T-cell (primary cell): ENCODE data around the gene COX6A1. TPM values are rescaled to one million over a fixed set of nuclear protein-coding genes. Genes with fewer than 3 reads are reported as not detected.

Source experiments
- ATAC-seq, 4 experiments: fragments of 200-7000 bp in 3 of 4; fragments of 150-1000 bp in 1 of 4; cut with Tn5 transposase; replicated peaks in 1 of 4; 1 replicate in 3 of 4; 2 replicates in 1 of 4; pipeline ENCODE4 v1.10.0; 2021; ENCODE audit warnings: moderate library complexity in 3 of 4, mild to moderate bottlenecking in 2 of 4, moderate number of reproducible peaks in 1 of 4
- CTCF ChIA-PET, 2 donors: fragments of 300-600 bp; sonication (Branson Sonifier 250); formaldehyde crosslinking; loops; one replicate each; lab custom pipeline; 2022; ENCODE audit warnings: antibody characterized with exemption in 2 of 2; lab: Charles Lee
- POLR2A ChIA-PET, 2 donors: fragments of 300-600 bp; sonication (Branson Sonifier 250); formaldehyde crosslinking; loops; one replicate each; lab custom pipeline; 2022; ENCODE audit warnings: antibody characterized with exemption in 2 of 2; lab: Charles Lee
- DNase-seq, 35 experiments: peaks; one replicate each; pipeline versions ENCODE4 v3.0.0 to v3.0.0-alpha.2; 2013 to 2023
- H3K27ac ChIP-seq: one replicate; pipeline ENCODE4 v1.5.1; 2013; ENCODE audit warnings: low read length
- H3K27me3 ChIP-seq, 2 experiments: replicated peaks in 1 of 2; 1 replicate in 1 of 2; 2 replicates in 1 of 2; pipeline versions ENCODE4 v1.6.1 to v1.7.0; 2013; ENCODE audit warnings: low read length in 1 of 2, mixed read lengths in 1 of 2; ENCODE audit not compliant: control insufficient read depth in 2 of 2, insufficient read depth in 2 of 2; ENCODE audit errors: extremely low read depth in 1 of 2
- H3K36me3 ChIP-seq, 2 donors: 1 replicate in 1 of 2; 2 replicates in 1 of 2; pipeline versions ENCODE4 v1.6.1 to v1.7.0; 2013; ENCODE audit warnings: low read length in 1 of 2; ENCODE audit not compliant: control insufficient read depth in 2 of 2, insufficient read depth in 1 of 2; ENCODE audit errors: extremely low read depth in 1 of 2
- H3K4me1 ChIP-seq, 2 experiments: 1 replicate in 1 of 2; 2 replicates in 1 of 2; pipeline versions ENCODE4 v1.6.1 to v1.7.0; 2013; ENCODE audit warnings: low read length in 2 of 2, mixed read lengths in 1 of 2; ENCODE audit not compliant: insufficient read depth in 2 of 2, control insufficient read depth in 1 of 2; ENCODE audit errors: extremely low read depth in 1 of 2
- H3K4me3 ChIP-seq, 2 donors: 1 replicate in 1 of 2; 2 replicates in 1 of 2; pipeline versions ENCODE4 v1.5.1 to v1.7.0; 2013; ENCODE audit warnings: mild to moderate bottlenecking in 2 of 2, low read length in 1 of 2, moderate library complexity in 1 of 2; ENCODE audit not compliant: control insufficient read depth in 1 of 2; ENCODE audit errors: extremely low read depth in 1 of 2
- H3K9me3 ChIP-seq: 2 replicates; pipeline ENCODE4 v1.7.0; 2013
- H3K27ac Mint-ChIP-seq, 2 donors: one replicate each; pipeline ENCODE4 v1.8.0; 2020 to 2021; ENCODE audit warnings: mild to moderate bottlenecking in 2 of 2, mixed read lengths in 2 of 2
- H3K27me3 Mint-ChIP-seq, 2 donors: one replicate each; pipeline ENCODE4 v1.8.0; 2021 to 2022; ENCODE audit warnings: mixed read lengths in 2 of 2
- H3K36me3 Mint-ChIP-seq: one replicate; pipeline ENCODE4 v1.8.0; 2021; ENCODE audit warnings: mixed read lengths
- H3K4me1 Mint-ChIP-seq, 3 donors: one replicate each; pipeline ENCODE4 v1.8.0; 2020 to 2022; ENCODE audit warnings: mixed read lengths in 3 of 3, mild to moderate bottlenecking in 1 of 3
- H3K4me3 Mint-ChIP-seq, 3 donors: one replicate each; pipeline ENCODE4 v1.8.0; 2020 to 2022; ENCODE audit warnings: mild to moderate bottlenecking in 3 of 3, mixed read lengths in 3 of 3, moderate library complexity in 3 of 3
- H3K9me3 Mint-ChIP-seq, 3 donors: one replicate each; pipeline ENCODE4 v1.8.0; 2020 to 2022; ENCODE audit warnings: mixed read lengths in 3 of 3
- WGBS: methylation state at CpG from one replicate; pipeline ENCODE4 v1.1.5; 2013; ENCODE audit warnings: missing lambda C conversion rate; ENCODE audit not compliant: insufficient coverage; 5-methylcytosine and 5-hydroxymethylcytosine counted together
- total RNA-seq, 35 experiments: library from RNA in 6 of 35; stranded (reverse) in 6 of 35; fragments of 120-200 nt in 1 of 35; gene quantifications; one replicate each; pipeline versions ENCODE4 v1.2.1 to v1.2.4 and lab custom pipeline; 2013 to 2026

Gene COX6A1
- total RNA-seq, 5 donors from 2014 or later (not counting 1 experiment from before 2014, with no cell fraction given): 128 to 171 (median 163) TPM

- WGBS: 85% methylated on average over 3 of the region's 6 CpGs
- H3K9me3 Mint-ChIP-seq: no peaks in the 10 kb centered on the region
- CTCF ChIA-PET: interaction anchor here in 1 of 2 donors (0.6 to 1.0 kb wide), 3 partner anchors 27 to 582 kb away, joined by 3 read pairs; no protein-coding TSS in a partner anchor
Observed at GRCh38 chr12:120473807-120474615, 36.1 kb downstream of the COX6A1 start.

GRCh38 chr12:120474616-120474960 is 36.7 kb downstream of the COX6A1 start:
- H3K4me1 Mint-ChIP-seq: peaks cover 10 to 26% (median 24%) of the 10 kb centered on the region in 3 donors
- H3K27ac Mint-ChIP-seq: no peak overlapping the region
- WGBS: no CpG with 5 or more reads among the region's 2 CpGs
- Histone ChIP-seq H3K4me3 (no peak overlapping the region), H3K4me1 (peaks cover 6 to 22% of the 10 kb centered on the region in 2 experiments), H3K27ac (no peak overlapping the region), H3K9me3 (no peaks in the 10 kb centered on the region), H3K27me3 (no peaks in the 10 kb centered on the region), H3K36me3 (no peaks in the 10 kb centered on the region)
- ChIA-PET POLR2A (no interaction called here), CTCF (interaction anchor here in 1 of 2 donors (0.7 to 1.0 kb wide), 2 partner anchors 26 to 33 kb away, joined by 3 read pairs; no protein-coding TSS in a partner anchor)
- no peaks in the 10 kb centered on the region for H3K27me3 Mint-ChIP-seq
- H3K4me3 Mint-ChIP-seq: no peak overlapping the region
- no peak for DNase-seq
- H3K9me3 Mint-ChIP-seq: no peaks in the 10 kb centered on the region
- no peaks in the 10 kb centered on the region for H3K36me3 Mint-ChIP-seq
- no peak for ATAC-seq

More at GRCh38 chr12:120473807-120474615, 36.1 kb downstream of the COX6A1 start:
- H3K36me3 Mint-ChIP-seq: no peaks in the 10 kb centered on the region
- Histone ChIP-seq H3K27ac (no peak overlapping the region), H3K4me1 (peaks cover 6 to 16% of the 10 kb centered on the region in 2 experiments), H3K36me3 (no peaks in the 10 kb centered on the region), H3K27me3 (no peaks in the 10 kb centered on the region), H3K4me3 (no peak overlapping the region), H3K9me3 (no peaks in the 10 kb centered on the region)
- peaks cover 10 to 24% (median 21%) of the 10 kb centered on the region in 3 donors for H3K4me1 Mint-ChIP-seq
- H3K27me3 Mint-ChIP-seq: no peaks in the 10 kb centered on the region
- DNase-seq: no peak
- no peak for ATAC-seq
- H3K4me3 Mint-ChIP-seq: no peak overlapping the region
- H3K27ac Mint-ChIP-seq: no peak overlapping the region
- POLR2A ChIA-PET: no interaction called here

GRCh38 chr12:120475643-120476042 is 37.7 kb downstream of the COX6A1 start:
- H3K27me3 Mint-ChIP-seq: no peaks in the 10 kb centered on the region
- no peak for ATAC-seq
- H3K36me3 Mint-ChIP-seq: no peaks in the 10 kb centered on the region
- Histone ChIP-seq H3K27me3 (no peaks in the 10 kb centered on the region), H3K36me3 (no peaks in the 10 kb centered on the region), H3K27ac (no peak overlapping the region), H3K4me3 (no peak overlapping the region), H3K4me1 (peaks cover 0 to 23% of the 10 kb centered on the region in 2 experiments), H3K9me3 (no peaks in the 10 kb centered on the region)
- peaks cover 13 to 32% (median 23%) of the 10 kb centered on the region in 3 donors for H3K4me1 Mint-ChIP-seq
- H3K9me3 Mint-ChIP-seq: no peaks in the 10 kb centered on the region
- CTCF ChIA-PET: interaction anchor here in 1 of 2 donors (0.6 kb wide), 1 partner anchor 32 kb away, joined by 3 read pairs; no protein-coding TSS in a partner anchor
- H3K27ac Mint-ChIP-seq: no peak overlapping the region
- DNase-seq: no peak
- POLR2A ChIA-PET: no interaction called here
- H3K4me3 Mint-ChIP-seq: no peak overlapping the region
- no CpG with 5 or more reads among the region's 1 CpG for WGBS

GRCh38 chr12:120479458-120479857 is 41.5 kb downstream of the COX6A1 start:
- H3K27ac ChIP-seq: peak overlapping the region; percentile 62
- Mint-ChIP-seq H3K36me3 (no peaks in the 10 kb centered on the region), H3K4me3 (no peak overlapping the region), H3K9me3 (no peaks in the 10 kb centered on the region), H3K27ac (peak overlapping the region in 1 of 2 donors; percentile 72), H3K4me1 (peaks cover 16 to 30% (median 20%) of the 10 kb centered on the region in 3 donors), H3K27me3 (no peaks in the 10 kb centered on the region)
- peaks cover 0 to 32% of the 10 kb centered on the region in 2 experiments for H3K4me1 ChIP-seq
- no peak overlapping the region for H3K4me3 ChIP-seq
- DNase-seq (no peak), ATAC-seq (no peak)
- peaks cover 0 to 2% of the 10 kb centered on the region in 2 donors for H3K36me3 ChIP-seq
- ChIA-PET CTCF (interaction anchor here in 1 of 2 donors (0.6 kb wide), 1 partner anchor 14 kb away, joined by 3 read pairs; no protein-coding TSS in a partner anchor), POLR2A (no interaction called here)
- 100% methylated on average over 1 of the region's 1 CpG for WGBS
- no peaks in the 10 kb centered on the region for H3K27me3 ChIP-seq
- H3K9me3 ChIP-seq: no peaks in the 10 kb centered on the region

- ChIA-PET CTCF (no interaction called here), POLR2A (interaction anchor here in 1 of 2 donors (0.7 kb wide), 1 partner anchor 19 kb away, joined by 3 read pairs; no protein-coding TSS in a partner anchor)
- no peak for ATAC-seq
Observed at GRCh38 chr12:120480211-120480610, 42.3 kb downstream of the COX6A1 start.

GRCh38 chr12:120481022-120481767 is 43.3 kb downstream of the COX6A1 start:
- peak overlapping the region in 1 of 3 donors; percentile 24 for H3K4me3 Mint-ChIP-seq
- POLR2A ChIA-PET: interaction anchor here in 1 of 2 donors (0.7 kb wide), 1 partner anchor 18 kb away, joined by 3 read pairs; no protein-coding TSS in a partner anchor
- peaks cover 13 to 24% (median 14%) of the 10 kb centered on the region in 3 donors for H3K4me1 Mint-ChIP-seq
- 64% methylated on average over 3 of the region's 9 CpGs for WGBS
- ATAC-seq (peak; percentile 27 to 72 (median 58)), DNase-seq (peak in 2 of 35 experiments; percentile 14 to 61)
- no peaks in the 10 kb centered on the region for H3K27me3 Mint-ChIP-seq
- peaks cover 0 to 32% of the 10 kb centered on the region in 2 experiments for H3K4me1 ChIP-seq
- H3K36me3 ChIP-seq: peaks cover 0 to 2% of the 10 kb centered on the region in 2 donors
- CTCF ChIA-PET: interaction anchor here (0.5 to 0.7 kb wide), 3 partner anchors 23 to 65 kb away, joined by 3 to 6 read pairs (median 3); no protein-coding TSS in a partner anchor
- H3K27ac ChIP-seq: peak overlapping the region; percentile 62
- no peak overlapping the region for H3K4me3 ChIP-seq
- no peaks in the 10 kb centered on the region for H3K9me3 Mint-ChIP-seq
- H3K27me3 ChIP-seq: no peaks in the 10 kb centered on the region
- H3K36me3 Mint-ChIP-seq: no peaks in the 10 kb centered on the region
- H3K27ac Mint-ChIP-seq: peak overlapping the region; percentile 48 to 74
- no peaks in the 10 kb centered on the region for H3K9me3 ChIP-seq

More at GRCh38 chr12:120480211-120480610, 42.3 kb downstream of the COX6A1 start:
- no peaks in the 10 kb centered on the region for H3K27me3 ChIP-seq
- Mint-ChIP-seq H3K4me3 (no peak overlapping the region), H3K36me3 (no peaks in the 10 kb centered on the region), H3K9me3 (no peaks in the 10 kb centered on the region), H3K27ac (peak overlapping the region; percentile 64 to 65), H3K27me3 (no peaks in the 10 kb centered on the region), H3K4me1 (peaks cover 13 to 27% (median 14%) of the 10 kb centered on the region in 3 donors)
- peak overlapping the region; percentile 62 for H3K27ac ChIP-seq
- peaks cover 0 to 2% of the 10 kb centered on the region in 2 donors for H3K36me3 ChIP-seq
- DNase-seq: no peak
- H3K4me1 ChIP-seq: peaks cover 0 to 32% of the 10 kb centered on the region in 2 experiments
- WGBS: 71% methylated on average over 1 of the region's 1 CpG
- H3K9me3 ChIP-seq: no peaks in the 10 kb centered on the region
- H3K4me3 ChIP-seq: no peak overlapping the region
